Raji (cell line): ENCODE results near the gene RANBP17.

Experiments
- POLR2A ChIP-seq: IDR thresholded peaks from 2 replicates; pipeline ENCODE4 v1.6.1; 2011; ENCODE audit warnings: low read depth, low read length, control low read depth; ENCODE audit not compliant: insufficient read depth

RANBP17 gene

GRCh38 chr5:171157276-171157675, 295.5 kb downstream of the RANBP17 start:
- no peak for TF ChIP-seq POLR2A

GRCh38 chr5:171157775-171158174, 296.0 kb downstream of the RANBP17 start:
- TF ChIP-seq POLR2A = no peak

GRCh38 chr5:171158581-171158980, 296.8 kb downstream of the RANBP17 start:
- no peak for TF ChIP-seq POLR2A

- no peak for TF ChIP-seq POLR2A
These were observed 300.3 kb downstream of the RANBP17 start for GRCh38 chr5:171162165-171162564.

- no peak for TF ChIP-seq POLR2A
These were observed 300.8 kb downstream of the RANBP17 start for GRCh38 chr5:171162596-171162995.

- TF ChIP-seq POLR2A = no peak
These were observed 304.9 kb downstream of the RANBP17 start for GRCh38 chr5:171166766-171167165.

GRCh38 chr5:171168171-171168570, 306.4 kb downstream of the RANBP17 start:
- no peak for TF ChIP-seq POLR2A

- no peak for TF ChIP-seq POLR2A
These were observed 313.9 kb downstream of the RANBP17 start for GRCh38 chr5:171175746-171176145.

GRCh38 chr5:171188016-171188415, 326.2 kb downstream of the RANBP17 start:
- no peak for TF ChIP-seq POLR2A

- no peak for TF ChIP-seq POLR2A
These were observed 327.6 kb downstream of the RANBP17 start for GRCh38 chr5:171189442-171189841.

GRCh38 chr5:171192111-171192510, 330.3 kb downstream of the RANBP17 start:
- TF ChIP-seq POLR2A = no peak

- TF ChIP-seq POLR2A = no peak
These were observed 339.5 kb downstream of the RANBP17 start for GRCh38 chr5:171201310-171201709.

GRCh38 chr5:171205375-171205774, 343.6 kb downstream of the RANBP17 start:
- no peak for TF ChIP-seq POLR2A

- no peak for TF ChIP-seq POLR2A
These were observed 345.5 kb downstream of the RANBP17 start for GRCh38 chr5:171207256-171207847.

GRCh38 chr5:171221916-171222315, 360.1 kb downstream of the RANBP17 start:
- no peak for TF ChIP-seq POLR2A

GRCh38 chr5:171223927-171224326, 362.1 kb downstream of the RANBP17 start:
- TF ChIP-seq POLR2A = no peak

GRCh38 chr5:171226096-171226754, 364.4 kb downstream of the RANBP17 start:
- no peak for TF ChIP-seq POLR2A

- no peak for TF ChIP-seq POLR2A
These were observed 365.0 kb downstream of the RANBP17 start for GRCh38 chr5:171226864-171227263.

- no peak for TF ChIP-seq POLR2A
These were observed 374.8 kb downstream of the RANBP17 start for GRCh38 chr5:171236651-171237050.
